Brain microvascular endothelial cell (primary cell): ENCODE measurements around the gene SH3RF3.

Experiments
- DNase-seq: peaks from one replicate; pipeline ENCODE4 v3.0.0-alpha.2; 2020
- H3K27ac ChIP-seq: fragments of 250-450 bp; sonication (Bioruptor Pico); 2 replicates; pipeline ENCODE4 v1.5.1; 2020; ENCODE audit warnings: mild to moderate bottlenecking, moderate library complexity
- H3K27me3 ChIP-seq: fragments of 250-450 bp; sonication (Bioruptor Pico); replicated peaks from 2 replicates; pipeline ENCODE4 v1.5.1; 2020; ENCODE audit warnings: mild to moderate bottlenecking
- H3K36me3 ChIP-seq: fragments of 250-450 bp; sonication (Bioruptor Pico); replicated peaks from 2 replicates; pipeline ENCODE4 v1.5.1; 2020; ENCODE audit warnings: mild to moderate bottlenecking
- H3K4me3 ChIP-seq: 2 replicates; pipeline ENCODE4 v1.5.1; 2011; ENCODE audit warnings: low read depth, mild to moderate bottlenecking, control low read depth, low read length, moderate library complexity
- CTCF ChIP-seq: IDR thresholded peaks from 2 replicates; pipeline ENCODE4 v1.5.1; 2011; ENCODE audit warnings: low read depth, mild to moderate bottlenecking, moderate library complexity, low read length, control low read depth, inconsistent platforms; ENCODE audit errors: missing control alignments
- in situ Hi-C: cut with HindIII; loops from 2 replicates; pipeline ENCODE4 v1.10.0; 2017; ENCODE audit warnings: low sequenced_read_pairs, low pct_ligation_motif_present

SH3RF3 gene

GRCh38 chr2:109141006-109141600 is 12.1 kb downstream of the SH3RF3 start:
- no peak overlapping the region for H3K27ac ChIP-seq
- H3K36me3 ChIP-seq = no peaks in the 10 kb centered on the region
- TF ChIP-seq CTCF = no peak
- no peaks in the 10 kb centered on the region for H3K27me3 ChIP-seq
- DNase-seq = no peak
- in situ Hi-C loops = loop anchor here (25.0 kb wide), 2 partner anchors 171 to 346 kb away; no protein-coding TSS in a partner anchor
- no peak overlapping the region for H3K4me3 ChIP-seq

GRCh38 chr2:109141727-109142283 is 12.8 kb downstream of the SH3RF3 start:
- TF ChIP-seq CTCF = no peak
- no peak for DNase-seq
- no peaks in the 10 kb centered on the region for H3K27me3 ChIP-seq
- no peak overlapping the region for H3K27ac ChIP-seq
- in situ Hi-C loops = loop anchor here (25.0 kb wide), 2 partner anchors 170 to 345 kb away; no protein-coding TSS in a partner anchor
- no peaks in the 10 kb centered on the region for H3K36me3 ChIP-seq
- H3K4me3 ChIP-seq = no peak overlapping the region

- no peaks in the 10 kb centered on the region for H3K36me3 ChIP-seq
- H3K27me3 ChIP-seq = no peaks in the 10 kb centered on the region
- in situ Hi-C loops = loop anchor here (25.0 kb wide), 2 partner anchors 170 to 345 kb away; no protein-coding TSS in a partner anchor
- H3K4me3 ChIP-seq = no peak overlapping the region
- TF ChIP-seq CTCF = no peak
- no peak for DNase-seq
- no peak overlapping the region for H3K27ac ChIP-seq
Observed at GRCh38 chr2:109142416-109143210, 13.6 kb downstream of the SH3RF3 start.

GRCh38 chr2:109143214-109144187 is 14.5 kb downstream of the SH3RF3 start:
- in situ Hi-C loops = loop anchor here (25.0 kb wide), 2 partner anchors 169 to 344 kb away; no protein-coding TSS in a partner anchor

More at GRCh38 chr2:109143214-109144187, 14.5 kb downstream of the SH3RF3 start:
- H3K27ac ChIP-seq = no peak overlapping the region
- DNase-seq = no peak
- TF ChIP-seq CTCF = no peak
- H3K27me3 ChIP-seq = no peaks in the 10 kb centered on the region
- no peaks in the 10 kb centered on the region for H3K36me3 ChIP-seq
- H3K4me3 ChIP-seq = no peak overlapping the region
